Fibroblast of skin of abdomen (primary cell): ENCODE results near the gene KRT33B.
A peak's percentile ranks its signal among the peaks of the same experiment; 100 is the strongest.
"Not testable (repeated sequence)": the region's sequence is repeated elsewhere in the genome, so short reads cannot be mapped to it uniquely, and the experiment has no call there.

Experiments used
- DNase-seq: peaks from one replicate; pipeline ENCODE4 v3.0.0-alpha.2; 2013

Gene KRT33B

DNA sequence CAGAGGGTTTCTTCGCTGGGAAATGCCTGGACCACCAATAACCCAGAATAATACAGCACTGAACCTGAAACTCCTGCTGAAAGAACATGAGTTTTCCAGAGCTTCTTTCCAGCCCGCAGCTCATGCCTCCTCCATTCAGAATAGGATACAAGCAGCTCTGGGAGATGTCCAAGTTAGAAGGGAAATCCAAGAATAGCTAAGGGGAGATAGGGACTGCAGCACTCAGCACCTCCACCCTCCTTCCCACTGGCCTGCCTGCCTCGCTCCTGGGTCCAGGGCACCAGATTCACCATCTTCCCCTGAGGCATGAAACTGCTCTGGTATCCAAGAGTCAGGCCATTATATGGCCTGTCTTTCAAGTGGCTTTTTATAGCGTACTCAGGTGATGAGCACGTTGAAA, 23.7 kb upstream of the KRT33B start:
- no peak for DNase-seq

DNA sequence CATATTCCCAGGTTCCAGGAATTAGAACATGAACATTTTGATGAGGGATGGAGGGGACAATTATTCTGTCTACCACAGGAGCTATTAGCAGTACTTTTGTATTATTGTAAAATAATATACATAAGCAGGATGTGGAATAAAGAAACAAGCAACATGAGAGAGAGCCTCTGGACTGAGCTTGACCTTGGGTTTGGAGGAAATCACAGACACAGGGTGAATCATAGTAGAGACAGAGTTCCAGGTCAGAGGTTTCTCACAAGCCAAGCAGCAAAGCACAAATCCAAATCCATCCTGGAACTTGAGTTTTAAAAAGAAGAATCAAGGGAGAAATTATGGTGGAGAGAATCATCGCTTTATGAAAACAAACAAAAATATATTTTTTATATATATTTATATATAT, 22.7 kb upstream of the KRT33B start:
- no peak for DNase-seq

DNA sequence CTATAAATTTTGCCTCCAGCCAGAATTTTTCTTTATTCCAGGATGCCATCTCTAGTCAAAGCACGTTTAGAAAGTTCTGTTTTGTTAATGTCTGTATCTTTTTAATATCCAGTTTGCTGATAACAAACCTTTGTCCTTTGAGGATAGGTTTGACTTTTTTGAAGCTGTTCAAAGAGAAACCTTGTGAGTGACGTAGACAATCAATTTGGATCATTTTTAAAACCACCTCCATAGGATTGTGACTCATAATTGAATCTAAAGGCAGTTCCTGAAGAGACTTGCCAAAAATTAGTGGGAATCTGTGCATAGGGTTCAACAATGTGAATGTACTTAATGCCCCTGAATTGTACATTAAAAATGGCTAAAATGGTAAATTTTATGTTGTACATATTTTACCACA, 21.9 kb upstream of the KRT33B start:
- DNase-seq, result no peak

DNA sequence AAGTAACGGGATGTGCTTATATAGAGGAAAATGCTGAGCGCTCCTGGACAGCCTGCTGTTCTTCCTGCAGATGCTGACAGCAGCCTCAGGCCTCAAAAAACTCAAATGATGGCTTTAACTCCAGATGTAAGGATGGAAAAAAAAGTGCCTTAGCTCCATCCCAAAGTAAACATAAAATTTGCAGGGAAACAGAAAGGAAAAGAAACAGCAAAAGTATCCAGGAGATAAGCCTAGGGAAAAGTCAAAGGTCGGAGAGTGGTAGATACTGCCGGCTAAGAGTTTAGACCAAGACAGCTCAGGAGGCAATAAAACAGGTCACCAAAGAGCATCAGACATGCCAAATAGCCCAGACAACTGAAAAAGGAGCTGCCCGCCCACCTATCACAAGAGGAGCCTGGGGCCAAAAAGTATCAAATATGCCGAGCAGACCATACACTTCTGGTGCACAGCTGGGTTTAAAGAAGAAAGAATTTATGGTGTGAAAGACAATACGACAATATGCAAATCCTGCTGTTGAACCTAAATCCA, 20.9 kb upstream of the KRT33B start:
- DNase-seq, result no peak

DNA sequence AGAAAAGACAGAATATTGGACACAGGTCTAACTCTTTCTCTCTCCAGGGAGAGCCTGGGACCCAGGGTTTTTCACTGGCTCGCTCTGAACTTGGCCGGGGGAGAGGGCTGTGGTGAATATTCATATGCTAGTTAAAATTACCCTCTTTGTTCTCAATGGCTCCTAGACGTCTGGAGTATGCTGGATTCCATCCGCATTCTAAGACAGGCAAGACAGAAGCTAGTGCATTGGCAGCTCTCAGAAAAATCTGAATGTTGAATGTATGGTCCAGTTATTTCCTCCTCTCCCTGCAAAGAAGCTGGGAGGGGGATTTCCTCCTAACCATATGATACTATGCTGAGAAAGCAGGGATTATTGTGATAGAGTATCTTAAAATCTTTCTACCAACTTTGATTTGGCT, 18.1 kb upstream of the KRT33B start:
- no peak for DNase-seq

DNA sequence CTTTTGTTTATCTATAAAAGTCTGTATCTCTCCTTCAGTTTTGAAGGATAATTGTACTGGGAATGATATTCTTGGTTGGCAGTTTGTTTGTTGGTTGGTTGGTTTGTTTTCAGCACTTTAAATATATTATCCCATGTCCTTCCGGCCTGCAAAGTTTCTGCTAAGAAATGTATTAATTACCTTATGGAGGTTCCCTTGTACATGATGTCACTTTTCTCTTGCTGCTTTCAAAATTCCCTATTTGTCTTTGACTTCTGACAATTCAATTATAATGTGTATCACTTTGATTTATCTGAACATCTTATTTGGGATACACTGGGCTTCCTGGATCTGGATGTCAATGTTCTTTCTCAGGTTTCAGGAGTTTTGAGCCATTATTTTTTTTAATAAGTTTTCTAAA, 16.6 kb upstream of the KRT33B start:
- DNase-seq, result no peak

DNA sequence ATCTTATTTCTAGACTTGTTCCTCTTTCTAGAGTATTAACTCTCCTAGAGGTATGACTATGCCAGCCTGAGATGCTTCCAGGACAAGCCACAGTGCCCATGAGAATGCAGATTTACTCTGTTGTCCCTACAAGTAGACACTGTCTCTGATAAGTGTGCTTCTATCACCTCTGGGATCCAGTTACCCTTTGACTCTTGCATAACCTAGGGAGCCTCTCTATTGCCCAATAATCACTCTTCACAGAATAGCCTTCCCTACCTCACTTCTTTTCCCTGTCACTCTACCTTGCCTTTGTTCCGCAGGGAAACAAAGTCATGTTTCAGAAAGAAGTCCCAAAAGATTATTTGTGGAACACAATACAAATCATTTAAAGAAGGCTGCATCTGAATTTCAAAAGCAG, 14.1 kb upstream of the KRT33B start:
- no peak for DNase-seq

DNA sequence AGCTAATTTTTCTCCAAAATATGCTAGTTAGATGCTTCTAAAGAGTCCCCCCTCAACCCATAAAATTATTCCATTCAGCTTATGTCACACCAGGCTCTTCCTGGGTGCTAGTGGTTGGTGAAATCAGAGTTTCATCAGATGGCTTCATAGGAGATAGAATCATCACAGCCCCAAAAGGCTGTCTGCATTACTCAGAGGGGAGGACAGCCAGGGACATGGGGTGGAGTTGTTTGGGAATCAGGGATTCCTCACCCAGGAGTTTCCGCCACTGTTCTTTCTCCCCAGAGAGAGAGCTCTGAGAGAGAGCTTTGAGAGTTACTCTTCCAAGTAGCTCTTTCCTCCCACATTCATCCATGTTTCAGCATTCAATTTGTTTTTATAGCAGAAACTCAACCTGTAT, 12.8 kb upstream of the KRT33B start:
- DNase-seq, result peak; percentile 41

DNA sequence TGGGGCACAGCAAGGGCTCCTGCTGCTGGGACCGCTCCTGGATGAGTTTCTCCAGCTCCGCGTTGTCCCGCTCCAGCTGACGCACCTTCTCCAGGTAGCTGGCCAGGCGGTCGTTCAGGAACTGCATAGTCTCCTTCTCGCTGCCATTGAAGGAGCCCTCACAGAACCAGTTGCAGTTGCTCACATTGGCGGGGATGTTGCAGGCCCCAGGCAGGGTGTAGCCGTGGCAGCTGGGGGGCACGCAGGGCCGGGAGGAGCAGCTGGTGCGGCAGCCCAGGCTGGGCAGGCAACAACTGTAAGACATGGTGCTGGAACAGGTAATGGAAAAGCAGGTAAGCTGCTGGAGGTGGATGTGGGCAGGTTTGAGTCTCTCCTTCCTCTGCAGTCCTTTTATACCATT, 12.3 kb upstream of the KRT33B start, which contains the start of gene KRT34:
Gene KRT34, minus strand, starts transcription at position 364 of the 400 bp plus-strand sequence. Its CDS starts 60 bp downstream, at position 304.
- DNase-seq, result not testable (repeated sequence)

DNA sequence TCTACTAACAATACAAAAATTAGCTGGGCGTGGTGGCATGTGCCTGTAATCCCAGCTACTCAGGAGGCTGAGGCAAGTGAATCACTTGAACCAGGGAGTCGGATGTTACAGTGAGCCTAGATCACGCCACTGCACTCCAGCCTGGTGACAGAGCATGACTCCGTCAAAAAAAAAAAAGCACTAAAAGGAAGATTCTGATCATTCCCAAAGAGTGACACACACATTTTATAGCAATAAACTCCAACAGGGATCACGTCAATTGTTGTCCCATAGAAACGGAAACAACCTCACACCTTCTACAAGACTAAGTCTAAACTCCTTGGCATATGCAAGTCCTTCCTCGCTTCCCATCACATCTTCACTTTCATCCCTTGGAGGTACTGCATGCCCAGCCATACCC, 10.5 kb upstream of the KRT33B start:
- peak; percentile 83 for DNase-seq

DNA sequence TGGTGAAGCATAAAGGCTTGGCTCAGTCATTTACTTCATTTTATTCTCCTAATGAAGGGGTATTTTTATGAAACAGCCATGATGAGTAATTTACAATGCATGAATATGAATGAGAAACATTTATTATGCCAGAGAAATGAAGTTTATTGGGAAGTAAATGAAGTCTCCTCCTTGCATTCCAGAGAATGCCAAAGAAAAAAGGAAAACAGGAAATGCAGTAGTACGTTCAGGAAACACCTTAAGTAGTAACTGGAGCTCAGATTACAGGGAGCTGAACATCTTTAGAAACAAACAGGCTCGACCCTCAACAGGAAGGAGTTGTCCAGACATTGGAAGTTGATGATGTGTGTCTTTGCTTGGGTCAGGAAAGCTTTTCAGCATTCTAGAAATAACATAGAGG, 7.9 kb upstream of the KRT33B start:
- no peak for DNase-seq

DNA sequence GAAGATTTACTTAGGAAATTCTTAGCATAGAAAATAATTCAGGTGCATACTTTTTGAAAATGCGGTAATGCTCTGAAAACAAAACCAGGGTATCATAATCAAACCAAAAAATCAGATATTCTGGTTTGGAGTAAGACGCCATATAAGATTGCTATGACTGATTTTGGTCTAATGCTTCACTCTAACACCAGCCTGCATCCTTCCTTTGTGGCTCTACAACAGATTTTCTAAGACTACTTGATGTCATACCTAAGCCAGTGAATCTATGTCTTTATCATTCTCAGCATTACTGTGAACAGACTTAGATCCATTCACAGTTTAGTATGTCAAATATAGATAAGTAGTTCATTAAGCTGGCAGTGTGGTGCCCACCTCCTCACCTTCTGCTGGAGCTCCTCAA, 590 bp downstream of the KRT33B start:
- DNase-seq, result no peak

DNA sequence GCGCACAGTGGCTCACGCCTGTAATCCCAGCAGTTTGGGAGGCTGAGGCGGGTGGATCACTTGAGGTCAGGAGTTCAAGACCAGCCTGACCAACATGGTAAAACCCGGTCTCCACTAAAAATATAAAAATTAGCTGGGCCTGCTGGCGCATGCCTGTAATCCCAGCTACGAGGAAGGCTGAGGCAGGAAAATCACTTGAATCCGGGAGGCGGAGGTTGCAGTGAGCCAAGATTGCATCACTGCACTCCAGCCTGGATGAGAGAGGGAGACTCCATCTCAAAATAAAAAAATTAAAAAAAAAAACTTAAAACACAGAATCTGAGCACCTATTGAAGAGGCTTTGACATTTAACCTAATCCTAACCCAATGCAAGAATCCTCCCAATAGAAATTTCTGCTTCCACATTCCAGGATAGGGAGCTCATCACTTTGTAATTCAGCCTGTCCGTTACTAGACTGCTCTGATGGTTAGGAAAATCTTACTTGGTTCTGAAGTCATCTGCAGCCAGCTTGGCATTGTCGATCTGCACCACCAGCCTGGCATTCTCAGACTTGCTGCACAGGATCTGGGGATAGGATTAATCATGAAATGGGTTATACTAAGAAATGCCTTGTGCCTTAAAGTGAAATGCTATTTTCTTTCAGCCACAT, 2.1 kb downstream of the KRT33B start:
- peak; percentile 72 for DNase-seq

DNA sequence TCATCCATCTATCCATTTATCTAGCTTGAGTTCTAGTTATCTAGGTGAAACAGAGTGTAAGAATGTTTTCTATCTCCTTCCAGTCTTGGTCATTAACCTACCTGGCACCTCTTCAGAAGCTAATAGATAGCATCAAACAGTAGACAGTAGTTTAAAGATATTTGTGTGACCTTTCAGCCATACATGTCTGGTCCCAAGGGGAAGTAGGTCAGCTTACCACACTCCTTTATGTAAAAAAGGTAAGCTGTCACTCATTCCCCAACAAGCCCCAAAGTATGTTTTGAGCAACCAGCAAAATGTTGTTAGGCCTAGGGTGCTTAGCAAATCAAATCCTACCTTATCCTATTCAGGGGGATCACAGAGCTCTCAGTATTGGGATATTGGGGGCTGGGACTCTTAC, 3.5 kb downstream of the KRT33B start:
- DNase-seq, result no peak

DNA sequence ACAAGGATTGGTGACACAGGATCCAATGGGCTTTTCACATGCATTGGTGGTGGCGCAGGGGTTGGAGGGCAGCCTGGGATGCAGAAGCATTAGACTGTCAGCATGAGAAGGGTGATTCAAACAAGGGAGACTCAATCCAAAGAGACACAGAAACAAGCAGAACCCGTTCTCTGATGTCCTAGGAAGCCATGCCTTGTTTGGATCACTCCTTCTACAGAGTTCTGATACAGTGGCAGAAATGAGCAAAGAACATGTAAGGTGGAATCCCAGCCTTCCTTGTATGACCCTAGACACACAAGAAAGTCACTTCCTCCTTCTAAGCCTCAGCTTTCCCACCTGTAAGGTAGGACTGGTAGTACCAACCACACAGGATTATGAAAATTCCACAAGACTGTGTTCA, 5.7 kb downstream of the KRT33B start:
- DNase-seq, result no peak

DNA sequence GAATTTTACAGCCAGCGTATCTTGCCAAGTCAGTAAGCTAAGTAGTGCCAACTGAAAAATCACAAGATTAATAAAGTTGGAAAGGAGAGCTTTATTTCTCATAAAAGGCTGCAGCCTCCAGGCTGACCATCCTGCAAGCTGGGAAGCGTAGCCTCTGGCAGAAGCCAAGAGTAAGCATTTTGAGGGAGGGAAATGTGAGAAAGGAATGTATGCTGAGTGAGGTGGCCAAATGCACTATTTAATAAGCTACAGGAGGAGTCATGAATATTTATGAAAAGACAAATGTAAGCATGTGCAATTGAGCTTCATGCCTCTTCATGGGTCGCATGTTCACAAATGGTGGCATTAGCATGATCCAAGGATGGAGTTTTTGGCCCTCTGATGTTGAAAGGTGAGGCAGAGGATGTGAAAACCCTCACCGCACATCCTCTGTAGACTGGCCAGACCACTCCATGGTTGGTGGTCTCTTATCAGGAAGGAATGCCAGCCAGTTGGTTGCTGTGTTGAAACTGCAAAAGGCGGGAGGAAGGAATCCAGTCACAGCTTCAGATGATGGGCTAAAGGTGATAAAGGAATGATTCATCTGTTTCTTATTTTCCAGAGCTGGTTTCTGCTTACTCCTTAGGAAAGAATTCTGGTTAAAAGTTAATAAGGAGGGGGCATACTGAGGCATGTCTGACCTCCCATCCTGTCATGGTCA, 9.2 kb downstream of the KRT33B start:
- peak; percentile 69 for DNase-seq

DNA sequence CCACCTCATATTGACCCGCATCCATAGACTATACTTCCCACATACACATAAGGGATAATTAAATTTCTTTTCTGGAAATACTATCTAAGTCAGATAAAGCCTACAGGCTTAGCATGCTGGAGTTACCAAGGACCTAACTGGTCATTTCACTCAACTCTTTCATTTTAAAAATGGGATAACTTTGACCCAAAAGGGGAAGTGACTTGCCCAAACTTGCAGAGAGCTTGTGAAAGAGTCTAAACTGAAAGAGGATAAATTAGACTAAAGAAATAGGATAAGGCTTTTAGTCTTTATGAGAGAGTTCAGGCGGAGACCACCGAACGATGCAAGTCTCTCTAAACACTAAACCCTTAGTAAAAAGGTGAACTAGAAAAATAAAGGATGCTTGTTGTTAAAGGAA, 15.1 kb downstream of the KRT33B start:
- DNase-seq, result no peak

DNA sequence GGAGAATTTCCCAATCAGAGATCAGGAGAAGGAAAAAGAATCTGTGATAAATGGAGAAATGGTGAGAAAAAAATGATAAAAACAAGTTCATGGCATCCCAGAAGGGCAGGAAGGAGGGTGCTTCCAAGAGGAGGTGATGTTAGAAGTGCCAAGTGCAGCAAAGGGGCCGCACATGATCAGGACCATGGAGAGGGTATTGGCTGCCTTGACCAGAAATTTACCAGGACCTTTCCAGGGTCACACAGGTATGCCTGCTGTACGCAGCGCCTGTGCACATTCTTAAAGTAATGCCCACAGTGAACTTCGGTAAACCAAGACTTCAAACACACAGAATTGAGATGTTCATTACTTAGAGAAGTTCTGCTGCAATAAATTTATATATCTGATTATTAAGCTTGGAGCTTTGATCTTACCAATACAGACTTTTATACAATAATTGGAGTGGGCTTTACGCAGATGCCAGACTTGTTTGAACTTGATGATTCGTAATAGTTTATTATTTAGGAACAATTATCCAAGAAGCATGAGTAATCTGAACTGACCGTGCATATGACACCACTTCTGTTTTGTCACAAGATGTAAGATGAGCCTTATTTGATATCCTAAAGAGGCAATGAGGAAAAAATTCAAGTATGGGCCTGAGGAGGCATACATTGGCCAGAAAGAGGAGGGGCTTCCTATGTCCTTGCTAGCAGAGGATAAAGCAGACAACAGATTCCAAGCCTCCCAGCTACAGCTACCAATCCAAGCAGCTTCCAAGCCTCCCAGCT, 16.8 kb downstream of the KRT33B start:
- no peak for DNase-seq

DNA sequence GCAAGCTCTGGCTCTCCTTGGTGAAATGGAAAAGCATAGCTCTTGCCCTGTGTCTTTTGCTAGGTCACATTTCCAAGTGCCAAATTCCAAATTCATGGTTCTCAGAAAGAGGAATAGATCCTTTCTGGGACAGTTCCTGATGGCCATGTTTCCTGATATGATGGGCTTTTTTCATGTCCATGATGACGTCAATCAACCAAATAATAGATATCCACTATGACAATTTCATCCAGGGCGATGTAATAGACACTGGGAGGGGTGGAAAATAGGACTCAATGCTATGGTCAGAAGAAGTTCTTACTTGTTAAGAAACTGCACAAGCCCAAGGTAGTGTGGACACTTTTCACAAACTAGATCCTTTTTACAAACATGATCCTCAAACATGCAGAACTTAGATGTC, 18.4 kb downstream of the KRT33B start:
- DNase-seq, result no peak

DNA sequence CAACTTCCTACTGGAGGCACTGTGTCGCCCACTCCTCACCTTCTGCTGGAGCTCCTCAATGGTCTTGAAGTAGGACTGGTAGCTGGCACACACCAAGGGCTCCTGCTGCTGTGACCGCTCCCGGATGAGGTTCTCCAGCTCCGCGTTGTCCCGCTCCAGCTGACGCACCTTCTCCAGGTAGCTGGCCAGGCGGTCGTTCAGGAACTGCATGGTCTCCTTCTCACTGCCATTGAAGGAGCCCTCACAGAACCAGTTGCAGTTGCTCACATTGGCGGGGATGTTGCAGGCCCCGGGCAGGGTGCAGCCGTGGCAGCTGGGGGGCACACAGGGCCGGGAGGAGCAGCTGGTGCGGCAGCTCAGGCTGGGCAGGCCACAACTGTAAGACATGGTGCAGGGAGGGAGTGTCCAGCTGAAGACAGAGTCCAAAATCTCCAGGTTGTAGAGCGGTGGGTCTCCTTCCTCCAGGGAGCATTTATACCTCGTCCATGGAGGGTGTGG, 19.2 kb downstream of the KRT33B start, which contains the start of gene KRT33A:
Gene KRT33A, minus strand, starts transcription at position 448 of the 498 bp plus-strand sequence. Its CDS starts 61 bp downstream, at position 387.
- not testable (repeated sequence) for DNase-seq

DNA sequence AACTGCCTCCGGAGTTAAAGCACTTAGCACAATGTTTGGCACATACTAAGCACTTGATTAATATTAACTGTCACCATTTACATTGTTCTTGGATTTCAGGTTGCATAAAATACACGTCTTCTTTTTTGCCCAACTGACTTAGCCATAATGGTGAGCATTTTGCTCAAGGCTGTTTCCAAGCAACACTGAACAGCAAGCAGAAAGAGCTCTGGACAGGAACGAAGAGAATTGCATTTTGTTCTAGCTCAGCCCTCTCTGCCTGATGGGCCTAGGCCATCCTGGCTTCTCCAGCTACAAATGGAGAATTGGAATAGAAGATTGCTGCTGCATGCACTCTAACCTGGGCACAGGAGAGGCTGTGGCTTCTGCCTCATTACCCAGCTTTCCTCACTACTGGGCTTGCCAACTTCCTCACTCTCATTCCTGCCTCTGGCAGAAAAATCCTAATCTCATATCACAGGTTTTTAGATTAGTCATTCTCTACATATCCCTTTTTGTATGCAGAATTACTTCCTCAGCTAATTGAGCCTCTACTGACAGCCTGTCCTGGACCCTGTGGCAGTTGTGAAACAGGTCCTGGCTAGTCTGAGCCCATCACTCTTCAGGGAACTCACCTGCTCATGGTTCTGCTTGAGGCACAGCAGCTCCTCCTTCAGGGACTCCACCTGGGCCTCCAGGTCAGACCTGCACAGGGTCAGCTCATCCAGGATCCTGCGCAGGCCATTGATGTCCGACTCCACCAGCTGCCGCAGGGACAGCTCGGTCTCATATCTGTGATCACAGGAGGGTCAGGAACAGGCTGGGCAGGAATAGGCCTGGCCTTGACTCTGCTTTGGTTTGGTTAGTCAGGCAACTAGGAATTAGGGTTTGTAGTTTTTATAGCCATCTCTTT, 21.5 kb downstream of the KRT33B start:
- no peak for DNase-seq

DNA sequence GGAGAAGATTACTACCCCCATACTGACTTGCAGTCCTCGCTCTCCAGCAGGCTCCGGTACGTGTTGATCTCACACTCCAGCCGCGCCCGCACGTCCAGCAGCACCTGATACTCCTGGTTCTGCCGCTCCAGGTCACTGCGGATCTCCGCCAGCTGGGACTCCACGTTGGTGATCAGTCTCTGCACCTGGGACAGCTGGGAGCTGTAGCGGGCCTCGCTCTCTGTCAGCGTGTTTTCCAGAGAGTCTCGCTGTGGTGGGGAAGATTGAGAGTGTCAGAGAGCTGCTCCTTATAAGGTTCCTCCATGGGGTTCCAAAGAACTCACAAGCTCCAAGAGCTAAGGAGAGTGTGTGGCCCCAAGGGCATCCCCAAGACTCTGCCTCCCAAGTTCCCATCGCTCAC, 23.2 kb downstream of the KRT33B start:
- not testable (repeated sequence) for DNase-seq
